GM23248 (cell line): ENCODE data around the gene PODXL. TPM values are rescaled to one million over a fixed set of nuclear protein-coding genes. Genes with fewer than 3 reads are reported as not detected.

Experiments used
- DNase-seq: peaks from one replicate; pipeline ENCODE4 v3.0.0-alpha.2; 2015
- H2AFZ ChIP-seq: fragments of 200-600 bp; sonication (generic); 2 replicates; pipeline ENCODE4 v1.6.1; 2016; ENCODE audit warnings: antibody characterized with exemption
- H3F3A ChIP-seq: fragments of 200-600 bp; sonication (generic); 2 replicates; pipeline ENCODE4 v1.6.1; 2016; ENCODE audit warnings: mild to moderate bottlenecking, antibody characterized with exemption, mixed run types; ENCODE audit not compliant: insufficient read depth
- H3K27ac ChIP-seq: fragments of 200-600 bp; sonication (generic); 2 replicates; pipeline ENCODE4 v1.5.1; 2016; ENCODE audit warnings: mild to moderate bottlenecking
- H3K27me3 ChIP-seq: fragments of 200-600 bp; sonication (generic); replicated peaks from 2 replicates; pipeline ENCODE4 v1.6.1; 2016; ENCODE audit warnings: mild to moderate bottlenecking; ENCODE audit not compliant: insufficient read depth
- H3K36me3 ChIP-seq: fragments of 200-600 bp; sonication (generic); 2 replicates; pipeline ENCODE4 v1.6.1; 2016; ENCODE audit warnings: low read depth, mild to moderate bottlenecking
- H3K4me1 ChIP-seq: fragments of 200-600 bp; sonication (generic); 2 replicates; pipeline ENCODE4 v1.6.1; 2016; ENCODE audit warnings: mild to moderate bottlenecking; ENCODE audit not compliant: insufficient read depth
- H3K4me2 ChIP-seq: fragments of 200-600 bp; sonication (generic); one replicate; pipeline ENCODE4 v1.6.1; 2016; ENCODE audit warnings: mild to moderate bottlenecking; ENCODE audit not compliant: unreplicated experiment
- H3K4me3 ChIP-seq: fragments of 200-600 bp; sonication (generic); 2 replicates; pipeline ENCODE4 v1.5.1; 2016; ENCODE audit warnings: mild to moderate bottlenecking
- H3K79me2 ChIP-seq: fragments of 200-600 bp; sonication (generic); 2 replicates; pipeline ENCODE4 v1.6.1; 2016; ENCODE audit warnings: mild to moderate bottlenecking; ENCODE audit not compliant: insufficient read depth
- H3K9ac ChIP-seq: fragments of 200-600 bp; sonication (generic); 2 replicates; pipeline ENCODE4 v1.6.1; 2016; ENCODE audit warnings: mild to moderate bottlenecking
- H3K9me2 ChIP-seq: fragments of 200-600 bp; sonication (generic); 2 replicates; pipeline ENCODE4 v1.6.1; 2016; ENCODE audit warnings: mixed run types, mild to moderate bottlenecking, moderate library complexity; ENCODE audit not compliant: insufficient read depth
- H3K9me3 ChIP-seq: fragments of 200-600 bp; sonication (generic); one replicate; pipeline ENCODE4 v1.6.1; 2017; ENCODE audit warnings: low read depth
- H4K20me1 ChIP-seq: fragments of 200-600 bp; sonication (generic); 2 replicates; pipeline ENCODE4 v1.6.0; 2016; ENCODE audit not compliant: insufficient read depth
- EZH2 ChIP-seq: fragments of 200-600 bp; sonication (generic); IDR thresholded peaks from 2 replicates; pipeline ENCODE4 v1.6.1; 2018; ENCODE audit warnings: antibody characterized with exemption, mild to moderate bottlenecking; ENCODE audit not compliant: insufficient read depth, poor library complexity, severe bottlenecking
- EZH2phosphoT487 ChIP-seq: fragments of 200-600 bp; sonication (generic); IDR thresholded peaks from 2 replicates; pipeline ENCODE4 v1.6.1; 2018; ENCODE audit warnings: antibody characterized with exemption, moderate library complexity, mild to moderate bottlenecking, low read depth; ENCODE audit not compliant: insufficient read depth
- WGBS, 2 experiments: methylation state at CpG; one replicate each; pipeline ENCODE4 v1.1.6; 2015 to 2017; ENCODE audit warnings: low lambda C conversion rate in 2 of 2, low coverage in 1 of 2; ENCODE audit errors: missing lambda C conversion rate in 2 of 2; 5-methylcytosine and 5-hydroxymethylcytosine counted together
- in situ Hi-C: fragments of 300-500 bp; cut with MboI; formaldehyde crosslinking; loops from 2 replicates; pipeline ENCODE4 v1.15.0; 2020
- polyA plus RNA-seq: library from polyadenylated mRNA; unstranded; fragments of >200 nt; fragmentation: Nextera tagmentation; extraction: Ambion mirVana; gene quantifications from 2 replicates; pipeline ENCODE4 v1.2.1, GENCODE V29; 2016
- total RNA-seq: library from RNA; depleted of rRNA; stranded (reverse); fragments of >200 nt; shearing (Covaris generic); gene quantifications from 2 replicates; pipeline ENCODE4 v1.2.3, GENCODE V29; 2014

Gene PODXL
- total and polyA plus RNA-seq, 2 experiments from 2014 or later = 33.6 to 50.1 TPM

DNA sequence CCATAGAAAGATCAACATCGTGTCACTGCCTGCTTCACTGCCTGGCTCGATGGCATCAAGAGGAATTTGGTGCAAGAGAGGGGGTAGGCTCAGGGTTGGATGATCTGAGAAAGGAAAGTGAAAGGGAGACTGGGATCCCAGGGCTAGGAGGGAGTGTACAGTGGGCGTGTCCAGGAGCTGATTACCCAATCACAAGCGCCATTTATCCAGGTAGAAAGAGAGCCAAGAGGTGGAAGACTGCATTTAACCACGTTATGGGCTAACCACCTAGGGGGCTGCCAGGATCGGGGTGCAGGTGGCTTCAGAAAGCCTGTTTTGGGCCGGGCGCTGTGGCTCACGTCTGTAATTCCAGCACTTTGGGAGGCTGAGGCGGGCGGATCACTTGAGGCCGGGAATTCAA, 10.3 kb downstream of the PODXL start:
- no peak overlapping the region for H3K9ac ChIP-seq
- H3F3A ChIP-seq = peaks cover 13% of the 10 kb centered on the region
- no peak overlapping the region for H3K27ac ChIP-seq
- H2AFZ ChIP-seq = no peak overlapping the region
- 85% methylated on average over 12 of the region's 12 CpGs for WGBS, 2 experiments
- TF ChIP-seq EZH2 = no peak
- TF ChIP-seq EZH2phosphoT487 = no peak
- H3K27me3 ChIP-seq = no peaks in the 10 kb centered on the region
- H3K36me3 ChIP-seq = peaks cover 5% of the 10 kb centered on the region; the same call in 1 of the 2 replicates
- H3K9me2 ChIP-seq = no peaks in the 10 kb centered on the region
- H4K20me1 ChIP-seq = no peaks in the 10 kb centered on the region
- no peak for DNase-seq
- H3K4me3 ChIP-seq = no peak overlapping the region
- peaks cover 100% of the 10 kb centered on the region for H3K79me2 ChIP-seq
- no peak overlapping the region for H3K4me2 ChIP-seq
- in situ Hi-C loops = no loop called here
- H3K4me1 ChIP-seq = peaks cover 20% of the 10 kb centered on the region
- no peaks in the 10 kb centered on the region for H3K9me3 ChIP-seq

DNA sequence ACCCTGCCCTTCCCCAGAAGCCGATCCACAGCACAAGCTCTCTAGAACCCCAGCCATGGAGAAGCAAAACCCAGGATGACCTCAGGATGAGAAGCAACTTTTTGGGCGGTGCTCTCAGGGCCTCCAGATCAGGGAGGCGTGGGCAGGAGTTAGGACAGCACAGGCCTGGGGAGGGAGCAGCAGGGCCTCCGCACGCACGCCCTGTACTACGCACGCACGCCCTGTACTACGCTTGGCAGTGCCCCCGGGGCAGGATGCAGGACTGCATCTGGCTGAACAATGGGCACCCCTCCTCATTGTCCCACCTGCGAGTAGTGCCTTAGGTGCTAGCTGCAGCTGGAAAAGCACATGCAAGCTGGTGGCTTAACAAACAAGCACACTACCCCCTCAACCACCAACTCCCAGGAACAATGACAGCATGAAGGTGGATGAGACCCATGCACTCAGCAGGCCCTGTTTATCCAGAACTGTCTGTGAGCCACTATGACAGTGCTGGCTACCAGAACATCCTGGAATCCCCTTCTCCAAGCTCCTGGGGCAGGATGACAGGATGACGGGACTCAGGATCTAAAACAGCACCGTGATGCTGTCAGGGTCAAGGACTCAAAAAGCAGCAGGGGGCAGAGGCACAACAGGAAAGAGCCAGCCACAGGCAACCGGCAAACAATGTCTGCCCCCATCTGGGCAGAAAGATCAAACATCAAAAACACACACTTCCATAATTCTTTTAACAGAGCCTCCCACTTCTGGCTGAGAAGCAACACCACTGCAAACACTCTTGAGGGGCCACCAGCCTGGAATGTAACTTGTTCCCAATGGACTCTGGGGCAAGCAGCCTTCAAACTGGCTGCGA, 11.8 kb downstream of the PODXL start:
- H3K9ac ChIP-seq = no peak overlapping the region
- peaks cover 100% of the 10 kb centered on the region for H3K79me2 ChIP-seq
- TF ChIP-seq EZH2phosphoT487 = no peak
- TF ChIP-seq EZH2 = no peak
- in situ Hi-C loops = no loop called here
- no peaks in the 10 kb centered on the region for H3K27me3 ChIP-seq
- no peak overlapping the region for H3K4me3 ChIP-seq
- H3K9me3 ChIP-seq = no peaks in the 10 kb centered on the region
- peaks cover 12% of the 10 kb centered on the region; the same call in 1 of the 2 replicates for H3F3A ChIP-seq
- H3K27ac ChIP-seq = 0 out of 2 replicates have a peak overlapping the region, but pooled peaks have one; percentile 4
- peak; percentile 44 for DNase-seq
- WGBS, 2 experiments = 85 to 93% methylated on average over 13 of the region's 16 CpGs
- no peak overlapping the region for H3K4me2 ChIP-seq
- no peaks in the 10 kb centered on the region for H3K9me2 ChIP-seq
- H3K36me3 ChIP-seq = peaks cover 5% of the 10 kb centered on the region; the same call in 1 of the 2 replicates
- H4K20me1 ChIP-seq = no peaks in the 10 kb centered on the region
- H2AFZ ChIP-seq = no peak overlapping the region
- H3K4me1 ChIP-seq = peaks cover 16% of the 10 kb centered on the region

DNA sequence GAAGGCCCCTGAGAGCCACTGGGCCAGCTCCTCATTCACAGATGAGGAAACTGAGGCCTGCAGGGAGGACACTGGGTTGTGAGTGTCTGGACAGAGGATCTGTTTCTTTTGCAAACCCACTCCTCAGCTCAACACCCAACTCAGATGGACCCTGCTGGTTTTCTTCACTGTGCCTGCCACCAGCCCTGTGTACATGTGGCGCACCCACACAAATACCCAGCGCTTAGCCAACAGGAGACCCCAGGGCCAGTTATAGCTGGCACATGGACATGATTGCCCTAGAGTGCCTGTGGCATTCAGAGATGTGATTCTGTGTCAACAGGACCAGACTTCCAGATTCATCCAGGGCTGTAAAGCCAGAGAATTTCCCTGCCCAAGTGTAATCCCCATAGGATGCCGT, 12.4 kb downstream of the PODXL start:
- in situ Hi-C loops = no loop called here
- Histone ChIP-seq H3F3A (peaks cover 17% of the 10 kb centered on the region; the same call in 1 of the 2 replicates), H3K27ac (0 out of 2 replicates have a peak overlapping the region, but pooled peaks have one; percentile 4), H3K9me2 (no peaks in the 10 kb centered on the region), H4K20me1 (no peaks in the 10 kb centered on the region), H3K4me3 (no peak overlapping the region), H3K27me3 (no peaks in the 10 kb centered on the region), H3K36me3 (peaks cover 5% of the 10 kb centered on the region; the same call in 1 of the 2 replicates), H3K4me1 (peaks cover 22% of the 10 kb centered on the region), H3K9me3 (no peaks in the 10 kb centered on the region), H3K9ac (no peak overlapping the region), H3K4me2 (no peak overlapping the region), H3K79me2 (peaks cover 100% of the 10 kb centered on the region), H2AFZ (no peak overlapping the region)
- DNase-seq = no peak
- TF ChIP-seq EZH2 (no peak), EZH2phosphoT487 (no peak)
- WGBS, 2 experiments = 98% methylated on average over 3 of the region's 3 CpGs

DNA sequence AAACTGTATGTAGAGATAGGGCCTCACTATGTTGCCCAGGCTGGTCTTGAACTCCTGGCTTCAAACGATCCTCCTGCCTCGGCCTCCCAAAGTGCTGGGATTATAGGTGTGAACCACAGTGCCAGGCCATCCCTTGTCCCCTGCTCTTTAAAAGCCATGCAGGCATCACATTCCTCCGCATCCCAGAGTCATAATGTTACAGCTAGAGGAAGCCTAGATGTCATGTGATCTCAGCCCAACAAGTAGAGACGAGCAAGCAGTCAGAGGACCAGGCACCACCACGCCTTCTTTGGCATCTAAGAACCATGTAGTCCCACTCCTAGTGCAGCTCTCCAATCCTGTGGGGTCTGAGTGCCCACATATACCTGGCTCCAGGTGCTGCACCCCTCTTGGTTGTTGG, 13.1 kb downstream of the PODXL start:
- H3K4me3 ChIP-seq = no peak overlapping the region
- no peaks in the 10 kb centered on the region for H3K9me3 ChIP-seq
- peaks cover 30% of the 10 kb centered on the region for H3K4me1 ChIP-seq
- H3K27ac ChIP-seq = no peak overlapping the region
- WGBS, 2 experiments = 94 to 96% methylated on average over 5 of the region's 5 CpGs
- H3K27me3 ChIP-seq = no peaks in the 10 kb centered on the region
- no peaks in the 10 kb centered on the region for H4K20me1 ChIP-seq
- no peak overlapping the region for H2AFZ ChIP-seq
- H3K36me3 ChIP-seq = peaks cover 5% of the 10 kb centered on the region; the same call in 1 of the 2 replicates
- H3K9me2 ChIP-seq = no peaks in the 10 kb centered on the region
- TF ChIP-seq EZH2phosphoT487 (no peak), EZH2 (no peak)
- peaks cover 23% of the 10 kb centered on the region; the same call in 1 of the 2 replicates for H3F3A ChIP-seq
- in situ Hi-C loops = no loop called here
- H3K9ac ChIP-seq = no peak overlapping the region
- H3K4me2 ChIP-seq = no peak overlapping the region
- peaks cover 100% of the 10 kb centered on the region for H3K79me2 ChIP-seq
- no peak for DNase-seq
